C1 segment of cervical spinal cord (tissue), 14 donors: Measurements from ENCODE around the gene PRSS8.
A peak's percentile ranks its signal among the peaks of the same experiment; 100 is the strongest.
"Not testable (repeated sequence)": the region's sequence is repeated elsewhere in the genome, so short reads cannot be mapped to it uniquely, and the experiment has no call there.

Experiments used
- DNase-seq, 14 donors: peaks; one replicate each; lab custom pipeline; 2025; lab: John Stamatoyannopoulos, UW

Gene PRSS8

DNA sequence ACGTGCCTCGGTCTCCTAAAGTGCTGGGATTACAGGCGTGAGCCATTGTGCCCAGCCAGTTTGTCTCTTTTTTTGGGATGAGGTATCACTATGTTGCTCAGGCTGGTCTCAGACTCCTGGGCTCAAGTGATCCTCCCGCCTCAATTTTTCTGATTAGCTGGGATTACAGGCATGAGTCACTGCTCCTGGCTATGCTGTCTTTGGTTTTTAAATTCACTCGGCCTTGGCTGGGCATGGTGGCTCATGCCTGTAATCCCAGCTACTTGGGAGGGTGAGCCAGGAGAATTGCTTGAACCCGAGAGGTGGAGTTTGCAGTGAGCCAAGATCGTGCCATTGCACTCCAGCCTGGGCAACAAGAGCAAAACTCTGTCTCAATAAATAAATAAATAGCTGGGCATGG lies 8.9 kb upstream of the PRSS8 start:
- DNase-seq: not testable (repeated sequence)

GRCh38 chr16:31143694-31144148 lies 8.2 kb upstream of the PRSS8 start:
- DNase-seq: no peak

- no peak for DNase-seq
Observed at GRCh38 chr16:31143011-31143693, 7.6 kb upstream of the PRSS8 start.

GRCh38 chr16:31142109-31143010 lies 6.8 kb upstream of the PRSS8 start:
- DNase-seq: peak; percentile 71 to 99 (median 94)

GRCh38 chr16:31141489-31142108 lies 6.1 kb upstream of the PRSS8 start:
- peak in 6 of 14 donors; percentile 49 to 69 (median 62) for DNase-seq

DNA sequence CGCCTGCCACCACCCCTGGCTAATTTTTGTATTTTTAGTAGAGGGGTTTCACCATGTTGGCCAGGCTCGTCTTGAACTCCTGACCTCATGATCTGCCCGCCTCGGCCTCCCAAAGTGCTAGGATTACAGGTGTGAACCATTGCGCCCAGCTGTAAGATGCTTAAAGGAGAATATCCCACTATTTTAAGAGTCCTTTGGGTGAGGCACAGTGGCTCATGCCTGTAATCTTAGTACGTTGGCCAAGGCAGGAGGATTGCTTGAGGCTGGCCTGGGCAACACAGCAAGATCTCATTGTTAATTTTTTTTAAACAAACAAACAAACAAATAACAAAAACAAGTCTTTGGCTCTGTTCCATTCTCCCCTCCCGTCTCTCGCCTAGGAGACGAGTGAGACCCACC lies 5.5 kb upstream of the PRSS8 start:
- not testable (repeated sequence) for DNase-seq

DNA sequence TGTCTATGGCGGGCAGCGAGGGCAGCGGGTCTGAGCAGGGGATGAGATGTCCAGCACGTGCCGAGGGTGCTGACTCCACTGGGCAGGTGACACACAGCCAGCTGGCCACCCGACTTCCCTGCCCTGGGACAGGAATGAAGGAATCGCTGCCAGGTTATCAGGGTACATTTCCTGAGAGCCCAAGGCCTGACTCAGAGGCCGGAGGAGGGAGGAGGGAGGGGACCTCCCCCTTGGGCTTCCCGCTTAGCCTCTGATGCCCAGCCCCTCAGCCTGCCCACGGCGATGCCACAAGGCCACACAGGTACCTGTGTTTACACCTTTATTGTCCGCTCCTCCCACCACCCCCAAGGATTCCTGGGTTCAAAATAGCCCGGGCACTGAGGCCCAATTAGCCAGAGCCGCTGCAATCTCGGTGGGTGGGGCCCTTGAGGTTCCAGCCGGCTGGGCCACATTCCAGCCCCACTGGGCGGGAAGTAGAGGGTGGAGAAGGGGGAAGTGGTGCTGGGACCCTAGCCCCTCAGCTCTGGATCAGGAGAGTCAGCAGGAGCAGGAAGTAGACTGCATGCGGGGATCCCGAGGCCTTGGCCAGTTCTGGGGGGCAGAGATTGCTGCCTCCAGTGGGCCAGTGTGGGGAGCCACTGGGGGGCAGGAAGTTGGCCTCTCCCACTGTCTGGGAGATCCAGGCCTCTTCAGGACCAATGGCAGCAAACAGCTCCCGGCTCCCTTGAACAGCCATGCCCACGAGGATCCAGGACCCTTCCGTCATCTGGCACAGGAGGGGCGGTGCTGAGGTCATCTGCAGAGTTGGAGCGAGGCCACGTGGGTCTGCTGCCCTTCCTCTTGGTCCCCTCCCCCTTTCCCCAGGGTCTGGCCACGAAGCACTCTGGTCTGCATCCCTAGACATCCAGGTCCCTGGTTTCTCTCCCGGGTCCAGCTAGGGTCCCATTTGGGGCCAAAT lies 3.4 kb upstream of the PRSS8 start:
- DNase-seq: no peak

DNA sequence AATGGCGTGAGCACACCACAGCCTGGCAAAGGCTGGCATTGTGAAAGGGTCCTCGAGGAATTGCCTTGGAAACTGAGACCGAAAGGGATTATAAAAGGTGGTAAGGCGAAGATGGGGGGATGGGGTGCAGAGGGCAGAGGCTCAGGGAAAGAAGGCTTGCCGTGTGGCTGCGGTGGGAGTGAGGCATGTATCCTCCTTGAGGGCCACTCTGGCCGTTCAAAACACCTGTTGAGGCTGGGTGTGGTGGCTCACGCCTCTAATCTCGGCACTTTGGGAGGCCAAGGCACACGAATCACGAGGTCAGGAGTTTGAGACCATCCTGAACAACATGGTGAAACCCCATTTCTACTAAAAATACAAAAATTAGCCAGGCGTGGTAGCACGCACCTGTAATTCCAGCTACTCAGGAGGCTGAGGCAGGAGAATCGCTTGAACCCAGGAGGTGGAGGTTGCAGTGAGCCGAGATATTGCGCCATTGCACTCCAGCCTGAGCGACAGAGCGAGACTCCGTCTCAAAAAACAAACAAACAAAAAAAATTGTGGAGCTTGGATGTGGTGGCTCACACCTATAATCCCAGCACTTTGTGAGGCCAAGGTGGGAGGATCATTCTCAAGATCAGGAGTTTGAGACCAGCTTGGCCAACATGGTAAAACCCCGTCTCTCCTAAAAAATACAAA lies 1.4 kb upstream of the PRSS8 start:
- DNase-seq: not testable (repeated sequence)

GRCh38 chr16:31136287-31136662 lies 748 bp upstream of the PRSS8 start:
- DNase-seq: no peak

- no peak for DNase-seq
Observed at GRCh38 chr16:31134625-31135534, 647 bp downstream of the PRSS8 start.

DNA sequence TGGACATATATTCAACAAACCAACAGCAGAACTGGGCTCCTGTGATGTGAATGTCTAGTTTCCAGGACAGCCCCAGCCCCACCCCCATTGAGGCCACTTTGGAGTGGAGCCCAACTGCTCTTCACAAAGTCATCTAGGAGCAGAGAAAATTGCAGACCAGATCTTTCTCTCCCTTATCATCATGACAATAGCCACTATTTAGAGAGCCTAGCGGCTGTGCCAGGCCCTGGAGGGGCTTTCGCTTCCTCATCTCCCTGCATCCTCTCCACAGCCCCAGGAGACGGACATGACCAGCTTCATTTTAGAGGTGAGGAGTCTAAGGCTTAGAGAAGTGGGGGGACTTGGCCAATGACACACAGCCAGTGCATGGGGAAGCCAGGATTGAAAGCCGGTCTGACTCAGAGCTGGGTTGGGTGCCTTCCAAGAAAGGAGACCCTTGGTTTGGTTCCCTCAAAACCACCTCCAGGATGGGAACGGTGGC lies 1.4 kb downstream of the PRSS8 start:
- DNase-seq: no peak

DNA sequence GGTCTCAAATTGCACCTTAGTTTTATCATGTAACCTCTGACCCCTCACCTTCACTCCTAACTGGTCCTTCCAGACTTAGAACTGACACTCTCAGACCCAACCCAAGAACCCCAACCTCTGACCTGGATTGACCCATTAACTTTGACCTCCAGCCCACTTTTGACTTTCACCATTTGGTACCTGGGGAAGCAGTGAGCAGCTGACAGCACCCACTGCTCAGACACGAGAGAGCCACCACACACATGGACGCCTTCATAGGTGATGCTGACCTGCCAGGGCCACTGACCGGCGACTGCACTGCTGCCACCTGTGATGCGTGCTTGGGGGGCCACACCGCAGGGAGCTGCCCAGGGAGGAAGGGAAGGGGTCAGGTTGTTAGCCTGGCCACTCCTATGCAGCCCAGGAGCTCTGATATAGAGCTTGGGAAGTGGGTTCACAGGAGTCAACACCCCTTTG lies 2.5 kb downstream of the PRSS8 start:
- DNase-seq: no peak

DNA sequence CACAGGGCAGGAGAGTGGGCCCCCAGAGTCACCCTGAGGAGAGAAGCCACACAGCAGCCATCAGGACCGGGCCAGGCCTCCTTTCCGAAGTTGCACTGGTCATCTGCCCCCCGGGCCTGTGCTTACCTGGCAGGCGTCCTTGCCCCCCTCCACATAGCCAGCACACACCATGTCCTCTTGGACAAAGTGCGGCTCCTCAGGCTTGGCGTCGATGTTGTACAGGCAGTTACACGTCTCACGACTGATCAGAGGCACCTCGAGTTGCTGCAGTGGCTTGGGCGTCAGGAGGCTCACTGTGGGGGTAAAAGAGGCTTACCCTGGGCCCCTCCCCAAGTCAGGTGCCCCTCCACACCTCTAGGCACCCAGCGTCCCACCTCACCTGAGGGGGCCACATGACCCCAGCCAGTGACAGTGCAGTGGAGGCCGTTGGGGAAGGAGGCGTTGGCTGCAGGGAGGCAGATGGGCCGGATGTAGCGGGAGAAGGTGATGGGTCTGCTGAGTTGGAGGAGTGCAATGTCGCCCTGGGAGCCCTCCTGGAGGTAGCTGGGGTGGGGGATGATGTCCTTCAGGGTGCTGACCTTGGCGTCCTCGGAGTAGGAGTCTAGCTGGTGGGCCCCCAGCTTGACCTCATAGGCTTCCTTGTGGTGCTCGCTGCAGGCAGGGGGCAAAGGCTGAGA lies 3.1 kb downstream of the PRSS8 start:
- no peak for DNase-seq

GRCh38 chr16:31131841-31132271 lies 3.7 kb downstream of the PRSS8 start:
- DNase-seq: no peak

GRCh38 chr16:31131416-31131815 lies 4.1 kb downstream of the PRSS8 start:
- DNase-seq: no peak

DNA sequence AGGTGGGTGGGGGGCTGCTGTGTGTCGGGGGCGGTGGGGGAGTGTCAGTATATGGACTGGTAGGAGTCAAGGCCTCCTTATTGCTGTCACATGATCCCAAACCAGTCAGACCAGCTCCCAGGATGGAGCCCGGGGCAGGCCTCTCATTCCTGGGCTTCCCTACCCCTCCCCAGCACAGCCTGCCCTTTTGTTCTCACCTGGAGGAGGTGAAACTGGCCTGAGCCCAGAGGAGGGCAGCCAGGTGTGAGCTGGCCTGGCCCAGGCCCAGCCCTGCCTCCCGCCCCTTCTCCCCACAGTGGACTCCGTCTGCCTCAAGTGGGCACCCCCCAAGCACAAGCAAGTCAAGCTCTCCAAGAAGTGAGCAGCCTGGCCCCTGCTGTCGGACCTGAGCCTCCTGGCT lies 4.6 kb downstream of the PRSS8 start:
- DNase-seq: no peak

- no peak for DNase-seq
Observed at GRCh38 chr16:31130336-31130891, 5.1 kb downstream of the PRSS8 start.
